ENCODE data around the gene NLGN1.

- TF ChIP-seq TSHZ2 (CRISPR knock-in tag; IDR thresholded peaks at IDR 0.05) = no peak
- TF ChIP-seq CREB5 (CRISPR knock-in tag; IDR thresholded peaks at IDR 0.05; ENCODE audit: low read depth) = no peak
- TF ChIP-seq GLIS3 (CRISPR knock-in tag; IDR thresholded peaks at IDR 0.05) = no peak
- no peak for TF ChIP-seq RARB (CRISPR knock-in tag; IDR thresholded peaks at IDR 0.05)
- no peak for TF ChIP-seq SNAI2 (CRISPR knock-in tag; IDR thresholded peaks at IDR 0.05)
- no peak for TF ChIP-seq BACH2 (CRISPR knock-in tag; IDR thresholded peaks at IDR 0.05; ENCODE audit: borderline replicate concordance)
- TF ChIP-seq ZFP3 (CRISPR knock-in tag; IDR thresholded peaks at IDR 0.05) = no peak
- no peak for TF ChIP-seq ARNTL (CRISPR knock-in tag; IDR thresholded peaks at IDR 0.05; ENCODE audit: borderline replicate concordance, low read depth)
- no peak for TF ChIP-seq ISL1 (CRISPR knock-in tag; IDR thresholded peaks at IDR 0.05)
- TF ChIP-seq TOX (CRISPR knock-in tag; IDR thresholded peaks at IDR 0.05; ENCODE audit: borderline replicate concordance) = no peak
- no peak for TF ChIP-seq PATZ1 (CRISPR knock-in tag; IDR thresholded peaks at IDR 0.05; ENCODE audit: borderline replicate concordance)
- no peak for TF ChIP-seq ZNF8 (CRISPR knock-in tag; IDR thresholded peaks at IDR 0.05)
- TF ChIP-seq OSR1 (CRISPR knock-in tag; IDR thresholded peaks at IDR 0.05) = no peak
- TF ChIP-seq POU6F1 (CRISPR knock-in tag; IDR thresholded peaks at IDR 0.05; ENCODE audit: borderline replicate concordance, low read depth) = no peak
These were observed 504.1 kb downstream of the NLGN1 start for GRCh38 chr3:173901649-173902048.

Data from SK-N-SH treated with all-trans-retinoic acid at 6 μM for 48 hours (cell line).